ENCODE results near the gene SLC7A5. TPM values are rescaled to one million over a fixed set of nuclear protein-coding genes. Genes with fewer than 3 reads are reported as not detected.
A peak's percentile ranks its signal among the peaks of the same experiment; 100 is the strongest.

The SLC7A5 gene
- total and polyA plus RNA-seq, 2 of the 13 experiments (the other 11 are each of a cell fraction or from before 2014, with no cell fraction given) = 79.6 to 155 TPM

GRCh38 chr16:87809150-87809902 is 60.0 kb downstream of the SLC7A5 start (continued):
- peak; percentile 59 for TF ChIP-seq ZNF687 (CRISPR knock-in tag; IDR thresholded peaks at IDR 0.05)
- peak; percentile 42; the same call in 1 of the 2 replicates for TF ChIP-seq ZNF609 (CRISPR knock-in tag; IDR thresholded peaks at IDR 0.05; ENCODE audit: borderline replicate concordance)
- no peak for TF ChIP-seq ZNF558 (CRISPR knock-in tag; IDR thresholded peaks at IDR 0.05; ENCODE audit: borderline replicate concordance)
- 0 out of 2 replicates have a peak, but pooled peaks have one; percentile 32 for TF ChIP-seq RCOR2 (CRISPR knock-in tag; IDR thresholded peaks at IDR 0.05)
- TF ChIP-seq ZNF678 (CRISPR knock-in tag; IDR thresholded peaks at IDR 0.05) = no peak
- TF ChIP-seq ZSCAN21 (CRISPR knock-in tag; IDR thresholded peaks at IDR 0.05; ENCODE audit: borderline replicate concordance) = 0 out of 2 replicates have a peak, but pooled peaks have one; percentile 18
- TF ChIP-seq ZNF331 (CRISPR knock-in tag; IDR thresholded peaks at IDR 0.05) = 0 out of 2 replicates have a peak, but pooled peaks have one; percentile 35
- peak in 1 of 2 experiments; percentile 72; a peak in 2 of 4 replicates for TF ChIP-seq ATF4 (CRISPR knock-in tag; IDR thresholded peaks at IDR 0.05)
- 0 out of 2 replicates have a peak, but pooled peaks have one; percentile 61 for TF ChIP-seq ZSCAN9 (CRISPR knock-in tag; IDR thresholded peaks at IDR 0.05; ENCODE audit: borderline replicate concordance)
- TF ChIP-seq ZKSCAN8 (CRISPR knock-in tag; IDR thresholded peaks at IDR 0.05; ENCODE audit: borderline replicate concordance) = 0 out of 2 replicates have a peak, but pooled peaks have one; percentile 35
- TF ChIP-seq ZNF354B (CRISPR knock-in tag; IDR thresholded peaks at IDR 0.05) = no peak
- no peak for TF ChIP-seq ZBTB20 (CRISPR knock-in tag; IDR thresholded peaks at IDR 0.05; ENCODE audit: borderline replicate concordance, low read depth)
- TF ChIP-seq FUBP1 (CRISPR knock-in tag; IDR thresholded peaks at IDR 0.05; ENCODE audit: borderline replicate concordance) = no peak
- TF ChIP-seq ATF7 (IDR thresholded peaks at IDR 0.05) = no peak
- 0 out of 2 replicates have a peak, but pooled peaks have one; percentile 14 for TF ChIP-seq ATF7 (CRISPR knock-in tag; IDR thresholded peaks at IDR 0.05)
- TF ChIP-seq MTF2 (CRISPR knock-in tag; IDR thresholded peaks at IDR 0.05; ENCODE audit: borderline replicate concordance) = no peak
